Psoas muscle (tissue), 8 donors: Measurements from ENCODE around the gene DLL3. TPM values are rescaled to one million over a fixed set of nuclear protein-coding genes. Genes with fewer than 3 reads are reported as not detected.

ENCODE experiments used
- ATAC-seq, 4 donors: fragments of 200-7000 bp; cut with Tn5 transposase; one replicate each; pipeline ENCODE4 v1.9.1; 2020; ENCODE audit warnings: moderate library complexity in 3 of 4, mild to moderate bottlenecking in 2 of 4
- DNase-seq, 2 donors: peaks; one replicate each; pipeline ENCODE4 v3.0.0-alpha.2; 2020
- H3K27ac ChIP-seq: fragments of 200-600 bp; one replicate; pipeline ENCODE4 v1.8.0; 2022
- H3K27me3 ChIP-seq, 3 donors: fragments of 200-600 bp in 1 of 3; one replicate each; pipeline versions ENCODE4 v1.6.1 to v1.8.0; 2013 to 2022; ENCODE audit warnings: low read length in 2 of 3, mild to moderate bottlenecking in 2 of 3, moderate library complexity in 1 of 3; ENCODE audit not compliant: insufficient read depth in 3 of 3
- H3K36me3 ChIP-seq, 2 donors: fragments of 200-600 bp in 1 of 2; one replicate each; pipeline versions ENCODE4 v1.6.1 to v1.8.0; 2013 to 2022; ENCODE audit warnings: low read depth in 1 of 2, mild to moderate bottlenecking in 1 of 2, moderate library complexity in 1 of 2; ENCODE audit not compliant: insufficient read depth in 1 of 2
- H3K4me1 ChIP-seq: fragments of 200-600 bp; one replicate; pipeline ENCODE4 v1.8.0; 2022
- H3K4me3 ChIP-seq: fragments of 200-600 bp; one replicate; pipeline ENCODE4 v1.8.0; 2022; ENCODE audit warnings: mild to moderate bottlenecking
- H3K9me3 ChIP-seq: fragments of 200-600 bp; one replicate; pipeline ENCODE4 v1.8.0; 2022
- CTCF ChIP-seq: fragments of 200-600 bp; IDR thresholded peaks from one replicate; pipeline ENCODE4 v1.8.0; 2022; ENCODE audit warnings: antibody characterized with exemption
- WGBS, 3 donors: extraction: QIAGEN DNeasy Blood & Tissue Kit; methylation state at CpG; one replicate each; pipeline versions ENCODE4 v1.1.6 to v1.1.7; 2013; 5-methylcytosine and 5-hydroxymethylcytosine counted together
- intact Hi-C, 2 donors: fragments of 100-400 bp; cut with DNase I; formaldehyde crosslinking; loops; one replicate each; pipeline versions ENCODE4 v1.11.0 to v1.14.2; 2022
- polyA plus RNA-seq, 3 donors: library from polyadenylated mRNA; stranded (reverse); fragments of 200-250 nt; gene quantifications; one replicate each; pipeline ENCODE4 v1.2.3, GENCODE V29; 2013
- total RNA-seq, 4 donors: library from RNA; stranded (reverse); fragmentation: NEBNext Ultra II Directional in 2 of 4; extraction: Animal tissue kit (Norgen Biotek cat#: 25700) in 2 of 4; gene quantifications; one replicate each; pipeline versions ENCODE4 v1.2.1 to v1.2.4, GENCODE V29; 2021 to 2023
- donor health status: healthy with polysubstance abuse.
- donor health status: DM: no; HTN: no; CAD: no; lungs with moderate emphysema.
- donor health status: Bipolar disorder and iron deficiency.
- donor health status: healthy.
- donor health status: DM: yes; HTN: yes; CAD: no.
- donor health status: DM: no; HTN: no; CAD: no.
- donor health status: DM: no; HTN: no; CAD: no.
- donor health status: DM: yes; HTN: yes; CAD: no.

DLL3 gene
- total and polyA plus RNA-seq, 7 donors: 0.03 to 0.14 TPM; not detected in 5

- intact Hi-C loops: loop anchor here (5.0 kb wide), 3 partner anchors 119 to 289 kb away; no protein-coding TSS in a partner anchor
- ATAC-seq (no peak), DNase-seq (no peak)
- Histone ChIP-seq H3K9me3 (no peaks in the 10 kb centered on the region), H3K36me3 (no peaks in the 10 kb centered on the region), H3K4me1 (peaks cover 3% of the 10 kb centered on the region), H3K4me3 (no peak overlapping the region), H3K27ac (no peak overlapping the region), H3K27me3 (no peaks in the 10 kb centered on the region)
- TF ChIP-seq CTCF: no peak
- 60 to 61% (median 60%) methylated on average over 7 of the region's 7 CpGs for WGBS, 3 donors
Observed at GRCh38 chr19:39553082-39553652, 54.4 kb downstream of the DLL3 start.

GRCh38 chr19:39554701-39555311 lies 56.1 kb downstream of the DLL3 start:
- Histone ChIP-seq H3K4me3 (no peak overlapping the region), H3K27me3 (no peaks in the 10 kb centered on the region), H3K9me3 (no peaks in the 10 kb centered on the region), H3K27ac (no peak overlapping the region), H3K36me3 (no peaks in the 10 kb centered on the region), H3K4me1 (peaks cover 7% of the 10 kb centered on the region)
- TF ChIP-seq CTCF: no peak
- WGBS, 3 donors: 64 to 75% (median 73%) methylated on average over 4 of the region's 4 CpGs
- DNase-seq: no peak
- ATAC-seq: no peak
- intact Hi-C loops: loop anchor here (5.0 kb wide), 3 partner anchors 117 to 287 kb away; no protein-coding TSS in a partner anchor

- Histone ChIP-seq H3K4me3 (no peak overlapping the region), H3K27ac (no peak overlapping the region), H3K36me3 (no peaks in the 10 kb centered on the region), H3K9me3 (no peaks in the 10 kb centered on the region), H3K4me1 (peaks cover 7% of the 10 kb centered on the region), H3K27me3 (no peaks in the 10 kb centered on the region)
- no peak for DNase-seq
- TF ChIP-seq CTCF: no peak
- ATAC-seq: no peak
- intact Hi-C loops: no loop called here
- WGBS, 3 donors: 38 to 50% (median 40%) methylated on average over 1 of the region's 1 CpG
Observed at GRCh38 chr19:39555883-39556282, 57.1 kb downstream of the DLL3 start.

Other genes with a start within 250 kb of the DLL3 start
- not detected for gene IFNL2, start 230.6 kb upstream of the DLL3 start, total RNA-seq
- not detected for gene IFNL2, start 230.6 kb upstream of the DLL3 start, polyA plus RNA-seq
- not detected for gene IFNL1, start 202.5 kb upstream of the DLL3 start, total RNA-seq
- not detected for gene IFNL1, start 202.5 kb upstream of the DLL3 start, polyA plus RNA-seq
- gene LRFN1, start 178.1 kb upstream of the DLL3 start, total RNA-seq: under 1 TPM in 3 of 4 donors, not detected in 1; 0.07 to 0.24 (median 0.08) TPM
- gene LRFN1, start 178.1 kb upstream of the DLL3 start, polyA plus RNA-seq: under 1 TPM; 0.04 to 0.08 (median 0.08) TPM
- 10 to 100 TPM in 2 of 4 donors, 1 to 10 TPM in 2; 7.6 to 13.0 (median 10.9) TPM for gene GMFG, start 162.9 kb upstream of the DLL3 start, total RNA-seq
- 10 to 100 TPM in 2 of 3 donors, 1 to 10 TPM in 1; 6.3 to 15.9 (median 10.5) TPM for gene GMFG, start 162.9 kb upstream of the DLL3 start, polyA plus RNA-seq
- 10 to 100 TPM; 34.7 to 66.4 (median 51.7) TPM for gene SAMD4B, start 156.5 kb upstream of the DLL3 start, total RNA-seq
- gene SAMD4B, start 156.5 kb upstream of the DLL3 start, polyA plus RNA-seq: 10 to 100 TPM; 42.0 to 97.5 (median 58.4) TPM
- gene PAF1, start 107.8 kb upstream of the DLL3 start, total RNA-seq: 10 to 100 TPM; 33.7 to 38.0 (median 34.6) TPM
- gene PAF1, start 107.8 kb upstream of the DLL3 start, polyA plus RNA-seq: 10 to 100 TPM; 34.1 to 58.0 (median 37.6) TPM
- gene MED29, start 107.6 kb upstream of the DLL3 start, total RNA-seq: 10 to 100 TPM; 25.0 to 33.6 (median 30.2) TPM
- gene MED29, start 107.6 kb upstream of the DLL3 start, polyA plus RNA-seq: 10 to 100 TPM; 25.0 to 51.7 (median 26.9) TPM
- gene ZFP36, start 92.1 kb upstream of the DLL3 start, total RNA-seq: 100 to 1,000 TPM in 3 of 4 donors, 10 to 100 TPM in 1; 32.1 to 391 (median 184) TPM
- 100 to 1,000 TPM in 1 of 3 donors, 10 to 100 TPM in 2; 80.8 to 178 (median 83.3) TPM for gene ZFP36, start 92.1 kb upstream of the DLL3 start, polyA plus RNA-seq
- gene PLEKHG2, start 86.3 kb upstream of the DLL3 start, total RNA-seq: 1 to 10 TPM; 6.8 to 8.0 (median 7.4) TPM
- 1 to 10 TPM; 2.4 to 3.0 (median 2.7) TPM for gene PLEKHG2, start 86.3 kb upstream of the DLL3 start, polyA plus RNA-seq
- gene RPS16, start 63.0 kb upstream of the DLL3 start, total RNA-seq: 1,000 to 10,000 TPM; 1,186 to 1,958 (median 1,553) TPM
- 1,000 to 10,000 TPM; 2,324 to 3,255 (median 2,994) TPM for gene RPS16, start 63.0 kb upstream of the DLL3 start, polyA plus RNA-seq
- 10 to 100 TPM; 60.7 to 88.6 (median 80.2) TPM for gene SUPT5H, start 53.4 kb upstream of the DLL3 start, total RNA-seq
- gene SUPT5H, start 53.4 kb upstream of the DLL3 start, polyA plus RNA-seq: 10 to 100 TPM; 63.1 to 97.1 (median 88.0) TPM
- gene TIMM50, start 18.1 kb upstream of the DLL3 start, total RNA-seq: 100 to 1,000 TPM in 1 of 4 donors, 10 to 100 TPM in 3; 70.5 to 105 (median 75.7) TPM
- 100 to 1,000 TPM in 1 of 3 donors, 10 to 100 TPM in 2; 86.1 to 189 (median 95.0) TPM for gene TIMM50, start 18.1 kb upstream of the DLL3 start, polyA plus RNA-seq
- not detected for gene SELENOV, start 16.2 kb downstream of the DLL3 start, total RNA-seq
- gene SELENOV, start 16.2 kb downstream of the DLL3 start, polyA plus RNA-seq: not detected
- gene EID2B, start 33.9 kb downstream of the DLL3 start, total RNA-seq: 1 to 10 TPM in 3 of 4 donors, under 1 TPM in 1; 0.71 to 1.9 (median 1.7) TPM
- gene EID2B, start 33.9 kb downstream of the DLL3 start, polyA plus RNA-seq: 1 to 10 TPM in 2 of 3 donors, under 1 TPM in 1; 0.83 to 9.0 (median 1.9) TPM
- gene EID2, start 41.2 kb downstream of the DLL3 start, total RNA-seq: 10 to 100 TPM in 3 of 4 donors, 1 to 10 TPM in 1; 7.6 to 13.2 (median 10.8) TPM
- 10 to 100 TPM in 1 of 3 donors, 1 to 10 TPM in 2; 7.7 to 15.7 (median 9.3) TPM for gene EID2, start 41.2 kb downstream of the DLL3 start, polyA plus RNA-seq
- not detected for gene LGALS13, start 103.6 kb downstream of the DLL3 start, total RNA-seq
- gene LGALS13, start 103.6 kb downstream of the DLL3 start, polyA plus RNA-seq: not detected
- not detected for gene LGALS16, start 157.0 kb downstream of the DLL3 start, total RNA-seq
- not detected for gene LGALS16, start 157.0 kb downstream of the DLL3 start, polyA plus RNA-seq
- not detected for gene LGALS14, start 205.5 kb downstream of the DLL3 start, total RNA-seq
- gene LGALS14, start 205.5 kb downstream of the DLL3 start, polyA plus RNA-seq: not detected
- under 1 TPM in 1 of 4 donors, not detected in 3; 0.59 TPM for gene CLC, start 239.1 kb downstream of the DLL3 start, total RNA-seq
- not detected for gene CLC, start 239.1 kb downstream of the DLL3 start, polyA plus RNA-seq